Measurements from ENCODE around the gene PCGF1. TPM values are rescaled to one million over a fixed set of nuclear protein-coding genes. Genes with fewer than 3 reads are reported as not detected.

PCGF1 gene
- total and polyA plus RNA-seq, 2 of the 4 experiments (the other 2 are of a cell fraction): 23.4 to 31.4 TPM

DNA sequence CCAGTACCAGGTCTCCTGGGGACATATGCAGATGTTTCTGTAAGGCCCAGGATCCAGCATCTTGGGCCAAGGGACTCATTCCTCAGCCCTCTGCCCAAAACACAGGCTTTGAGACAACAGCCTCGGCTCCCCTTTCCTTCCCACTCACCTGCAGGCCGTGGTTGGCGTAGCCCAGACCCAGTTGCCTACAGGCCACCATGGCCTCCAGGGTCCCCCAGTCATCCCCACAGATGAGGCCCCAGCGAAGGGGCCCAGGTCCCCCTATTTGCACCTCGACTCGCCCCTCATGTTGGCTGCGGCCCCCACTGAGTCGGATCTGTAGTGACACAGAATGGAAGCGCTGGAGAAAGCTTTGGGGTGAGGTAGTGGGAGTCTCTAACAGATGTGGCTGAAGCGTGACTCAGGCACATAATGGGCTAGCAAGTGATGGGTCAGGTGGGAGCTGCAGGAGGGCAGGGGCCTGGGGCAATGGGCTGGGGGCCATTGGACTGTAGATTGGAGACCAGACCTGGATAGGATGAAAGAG lies 28.0 kb upstream of the PCGF1 start:
- POLR2A ChIA-PET (ENCODE audit: unreplicated experiment): no interaction called here
- peaks cover 29% of the 10 kb centered on the region for H3K36me3 ChIP-seq (ENCODE audit: control insufficient read depth, insufficient read depth, low read length)

More for the DNA sequence above, 28.0 kb upstream of the PCGF1 start:
- CTCF ChIA-PET: no interaction called here
- H3K9me3 ChIP-seq (ENCODE audit: control insufficient read depth, insufficient read depth, low read length): no peaks in the 10 kb centered on the region
- H2BK5ac ChIP-seq (ENCODE audit: low read depth, low read length, poor library complexity, severe bottlenecking): no peak overlapping the region
- peaks cover 7% of the 10 kb centered on the region for H3K4me1 ChIP-seq (ENCODE audit: control insufficient read depth, insufficient read depth, low read length)
- H3K79me1 ChIP-seq (ENCODE audit: low read depth in 1 of 2, low read length in 2 of 2): peaks cover 14 to 19% of the 10 kb centered on the region in 2 experiments
- H3K18ac ChIP-seq (ENCODE audit: low read depth, low read length): no peak overlapping the region
- H2BK20ac ChIP-seq (ENCODE audit: low read depth, low read length): no peak overlapping the region
- H2BK120ac ChIP-seq (ENCODE audit: low read depth, low read length): no peak overlapping the region
- H2BK15ac ChIP-seq (ENCODE audit: low read depth, low read length): no peak overlapping the region
- no peak overlapping the region for H4K8ac ChIP-seq (ENCODE audit: low read depth in 2 of 2, low read length in 2 of 2)
- no peak overlapping the region for H3K27ac ChIP-seq (ENCODE audit: insufficient read depth, low read length)
- H4K20me1 ChIP-seq (ENCODE audit: insufficient read depth, low read length): no peaks in the 10 kb centered on the region
- no peak overlapping the region for H4K5ac ChIP-seq (ENCODE audit: low read depth, low read length)
- no peak overlapping the region for H3K4me3 ChIP-seq (ENCODE audit: insufficient read depth, low read depth, low read length)
- H3K23ac ChIP-seq (ENCODE audit: low read depth, low read length): no peak overlapping the region
- H3K27me3 ChIP-seq (ENCODE audit: control insufficient read depth, insufficient read depth, low read length): no peaks in the 10 kb centered on the region
- no peak overlapping the region for H3K56ac ChIP-seq (ENCODE audit: extremely low read depth, insufficient read depth, low read length)
- H2AFZ ChIP-seq (replicated peaks; ENCODE audit: low read length, poor library complexity): no peak overlapping the region
- ATAC-seq (ENCODE audit: low read depth): no peak
- dilution Hi-C loops (cut with HindIII; ENCODE audit: low sequenced_read_pairs, unreplicated experiment) (no loop called here), in situ Hi-C loops (cut with MboI; ENCODE audit: low sequenced_read_pairs) (no loop called here), intact Hi-C loops (cut with micrococcal nuclease) (no loop called here)
- TF ChIP-seq CEBPB (IDR thresholded peaks at IDR 0.05; ENCODE audit: low read depth, low read length) (no peak), MAZ (IDR thresholded peaks at IDR 0.05; ENCODE audit: borderline replicate concordance, low read depth, low read length) (no peak)
- TF ChIP-seq, protein P1, sequence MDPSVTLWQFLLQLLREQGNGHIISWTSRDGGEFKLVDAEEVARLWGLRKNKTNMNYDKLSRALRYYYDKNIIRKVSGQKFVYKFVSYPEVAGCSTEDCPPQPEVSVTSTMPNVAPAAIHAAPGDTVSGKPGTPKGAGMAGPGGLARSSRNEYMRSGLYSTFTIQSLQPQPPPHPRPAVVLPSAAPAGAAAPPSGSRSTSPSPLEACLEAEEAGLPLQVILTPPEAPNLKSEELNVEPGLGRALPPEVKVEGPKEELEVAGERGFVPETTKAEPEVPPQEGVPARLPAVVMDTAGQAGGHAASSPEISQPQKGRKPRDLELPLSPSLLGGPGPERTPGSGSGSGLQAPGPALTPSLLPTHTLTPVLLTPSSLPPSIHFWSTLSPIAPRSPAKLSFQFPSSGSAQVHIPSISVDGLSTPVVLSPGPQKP (IDR thresholded peaks at IDR 0.05; ENCODE audit: borderline replicate concordance, low read depth, low read length): no peak
- H2AK5ac ChIP-seq (ENCODE audit: low read depth, low read length): no peak overlapping the region
- no peak for DNase-seq
- H2AK9ac ChIP-seq (replicated peaks; ENCODE audit: low read depth, low read length, poor library complexity): no peak overlapping the region
- H3K9ac ChIP-seq (ENCODE audit: low read depth, low read length): no peak overlapping the region
- H3K9me1 ChIP-seq (ENCODE audit: insufficient read depth, low read length): peaks cover 9% of the 10 kb centered on the region
- H3K4me2 ChIP-seq (ENCODE audit: low read depth, low read length): no peak overlapping the region
- H4K91ac ChIP-seq (ENCODE audit: insufficient read depth, low read depth, low read length): no peak overlapping the region
- H3K4ac ChIP-seq (ENCODE audit: low read depth, low read length): no peak overlapping the region
- no peak overlapping the region for H3K14ac ChIP-seq (replicated peaks; ENCODE audit: low read depth, low read length)
- BruUV-seq (replicated peaks): no TSS peak
- WGBS, 2 experiments (ENCODE audit: extremely low coverage in 2 of 2, insufficient read length in 1 of 2): 96% methylated on average over 4 of the region's 10 CpGs; no CpG with 5 or more reads in 1 of the 2 experiments
